Heart left ventricle (tissue), 13 donors: ENCODE results near the gene CLSTN3.

ENCODE experiments used
- CTCF ChIP-seq, 12 donors: fragments of 200-600 bp; sonication (generic) in 4 of 12; IDR thresholded peaks; one replicate each; pipeline versions ENCODE4 v1.5.0 to v1.8.0; 2018 to 2022; ENCODE audit warnings: antibody characterized with exemption in 12 of 12, mild to moderate bottlenecking in 5 of 12
- POLR2A ChIP-seq, 2 donors: fragments of 450-650 bp; IDR thresholded peaks; one replicate each; pipeline ENCODE4 v1.6.1; 2017; ENCODE audit warnings: antibody characterized with exemption in 2 of 2, mild to moderate bottlenecking in 2 of 2, moderate library complexity in 2 of 2
- donor health status: ischemic (EF 13 %, LVEDD 7.1; RV severe dilation, severe dysfunction).
- donor health status: DM: no; HTN: yes; CAD: no.
- donor health status: DM: no; HTN: no; CAD: no.
- donor health status: ischemic (EF 25% LVEDD 6.9; RV normal size, moderate dysfunction).
- donor health status: ischemic (EF 25% LVEDD 5.7; RV mildly dilated, moderate dysfunction).
- donor health status: ischemic (EF 35%, LVEDD 5.7; RV mildly dilated, moderate dysfunction).
- donor health status: nonischemic (EF 11% LVEDD 7.7; RV severe dilation, severe dysfunction).
- donor health status: DM: yes; HTN: yes; CAD: no.
- donor health status: PGD.
- donor health status: ischemic (EF 29% LVEDD 5.4; RV normal size, mild dysfunction).
- donor health status: nonischemic (EF 23%, LVEDD 6.1; RV moderate dilation, normal function).

- TF ChIP-seq CTCF (IDR thresholded peaks at IDR 0.05) (no peak), POLR2A (IDR thresholded peaks at IDR 0.05) (no peak)
Observed at GRCh38 chr12:7146228-7146627, 16.1 kb downstream of the CLSTN3 start.
